GM19452 (cell line): Measurements from ENCODE around the gene SH3GLB1.

Source experiments
- ATAC-seq: cut with Tn5 transposase; IDR thresholded peaks from one replicate; pipeline ENCODE4 v1.9.1; 2021; ENCODE audit not compliant: unreplicated experiment

SH3GLB1 gene

GRCh38 chr1:86731416-86731815, 27.0 kb downstream of the SH3GLB1 start:
- ATAC-seq = no peak

- ATAC-seq = no peak
Observed at GRCh38 chr1:86733340-86733739, 29.0 kb downstream of the SH3GLB1 start.

- no peak for ATAC-seq
Observed at GRCh38 chr1:86739648-86740509, 35.5 kb downstream of the SH3GLB1 start.

- ATAC-seq = no peak
Observed at GRCh38 chr1:86741947-86742572, 37.7 kb downstream of the SH3GLB1 start.

- no peak for ATAC-seq
Observed at GRCh38 chr1:86747304-86747703, 42.9 kb downstream of the SH3GLB1 start.

GRCh38 chr1:86748622-86749373, 44.4 kb downstream of the SH3GLB1 start:
- no peak for ATAC-seq

- no peak for ATAC-seq
Observed at GRCh38 chr1:86750076-86750475, 45.7 kb downstream of the SH3GLB1 start.

GRCh38 chr1:86750530-86750929, 46.2 kb downstream of the SH3GLB1 start:
- ATAC-seq = no peak

- no peak for ATAC-seq
Observed at GRCh38 chr1:86751923-86752322, 47.5 kb downstream of the SH3GLB1 start.

- no peak for ATAC-seq
Observed at GRCh38 chr1:86753700-86754099, 49.3 kb downstream of the SH3GLB1 start.

GRCh38 chr1:86754265-86754974, 50.0 kb downstream of the SH3GLB1 start:
- ATAC-seq = no peak

GRCh38 chr1:86756062-86756406, 51.7 kb downstream of the SH3GLB1 start:
- ATAC-seq = no peak

- no peak for ATAC-seq
Observed at GRCh38 chr1:86757272-86757984, 53.1 kb downstream of the SH3GLB1 start.

- ATAC-seq = no peak
Observed at GRCh38 chr1:86758570-86758969, 54.2 kb downstream of the SH3GLB1 start.

GRCh38 chr1:86760199-86760598, 55.8 kb downstream of the SH3GLB1 start:
- ATAC-seq = no peak

GRCh38 chr1:86762336-86762735, 58.0 kb downstream of the SH3GLB1 start:
- no peak for ATAC-seq

GRCh38 chr1:86764523-86764922, 60.1 kb downstream of the SH3GLB1 start:
- ATAC-seq = no peak

GRCh38 chr1:86765073-86765472, 60.7 kb downstream of the SH3GLB1 start:
- no peak for ATAC-seq

GRCh38 chr1:86765674-86766073, 61.3 kb downstream of the SH3GLB1 start:
- ATAC-seq = no peak

- ATAC-seq = no peak
Observed at GRCh38 chr1:86768554-86768953, 64.2 kb downstream of the SH3GLB1 start.

- ATAC-seq = no peak
Observed at GRCh38 chr1:86769065-86769464, 64.7 kb downstream of the SH3GLB1 start.
